Gastrocnemius medialis (tissue), 4 donors: ENCODE measurements around the gene CNDP1. TPM values are rescaled to one million over a fixed set of nuclear protein-coding genes. Genes with fewer than 3 reads are reported as not detected.

Source experiments
- ATAC-seq, 2 donors: fragments of 150-250 bp; one replicate each; pipeline ENCODE4 v1.9.1; 2016
- DNase-seq, 2 donors: peaks; one replicate each; pipeline ENCODE4 v3.0.0-alpha.2; 2019
- H3K27ac ChIP-seq, 4 donors: fragments of 200-600 bp; sonication (generic); 1 replicate in 1 of 4; 2 replicates in 3 of 4; pipeline ENCODE4 v1.5.1; 2016 to 2018; ENCODE audit warnings: mild to moderate bottlenecking in 2 of 4, moderate library complexity in 1 of 4
- H3K27me3 ChIP-seq, 3 donors: fragments of 200-600 bp; sonication (generic) in 2 of 3; 1 replicate in 1 of 3; 2 replicates in 2 of 3; pipeline versions ENCODE4 v1.5.1 to v1.6.0; 2016 to 2019; ENCODE audit warnings: mild to moderate bottlenecking in 1 of 3, moderate library complexity in 1 of 3
- H3K36me3 ChIP-seq, 2 donors: fragments of 200-600 bp; sonication (generic) in 1 of 2; one replicate each; pipeline ENCODE4 v1.5.1; 2017 to 2018
- H3K4me1 ChIP-seq, 2 donors: fragments of 200-600 bp; sonication (generic) in 1 of 2; one replicate each; pipeline ENCODE4 v1.5.1; 2016 to 2017; ENCODE audit warnings: mild to moderate bottlenecking in 2 of 2
- H3K4me3 ChIP-seq, 4 donors: fragments of 200-600 bp; sonication (generic) in 3 of 4; 1 replicate in 1 of 4; 2 replicates in 3 of 4; pipeline ENCODE4 v1.5.1; 2016 to 2019; ENCODE audit warnings: mild to moderate bottlenecking in 2 of 4
- H3K9me3 ChIP-seq, 3 donors: fragments of 200-600 bp; sonication (generic) in 2 of 3; 1 replicate in 1 of 3; 2 replicates in 2 of 3; pipeline ENCODE4 v1.5.1; 2016 to 2019
- POLR2A ChIP-seq, 2 donors: fragments of 450-650 bp; IDR thresholded peaks; one replicate each; pipeline ENCODE4 v1.6.1; 2017; ENCODE audit warnings: antibody characterized with exemption in 2 of 2, mild to moderate bottlenecking in 2 of 2, moderate library complexity in 2 of 2
- in situ Hi-C, 4 donors: fragments of 200-750 bp; cut with MboI; loops; one replicate each; pipeline versions ENCODE4 v1.15.0 to v1.8.0; 2017; ENCODE audit warnings: low sequenced_read_pairs in 4 of 4
- intact Hi-C: fragments of 100-400 bp; cut with DNase I; formaldehyde crosslinking; loops from one replicate; pipeline ENCODE4 v1.15.1; 2023; ENCODE audit warnings: low total_unique reads
- total RNA-seq, 4 donors: library from RNA; depleted of rRNA; stranded (reverse); fragments of >200 nt; gene quantifications; one replicate each; pipeline versions ENCODE4 v1.1.0 to v1.2.3, GENCODE V29; 2016
- TF ChIP-seq, protein P1 (sequence below), 5 experiments: fragments of 450-650 bp in 3 of 5; fragments of 200-600 bp in 2 of 5; sonication (generic) in 2 of 5; IDR thresholded peaks in 4 of 5; conservative IDR thresholded peaks in 1 of 5; 1 replicate in 4 of 5; 2 replicates in 1 of 5; pipeline ENCODE4 v1.5.1; 2016 to 2019; ENCODE audit warnings: antibody characterized with exemption in 5 of 5, mild to moderate bottlenecking in 3 of 5, moderate library complexity in 3 of 5

Gene CNDP1
- total RNA-seq, 4 donors from 2014 or later: not detected

DNA sequence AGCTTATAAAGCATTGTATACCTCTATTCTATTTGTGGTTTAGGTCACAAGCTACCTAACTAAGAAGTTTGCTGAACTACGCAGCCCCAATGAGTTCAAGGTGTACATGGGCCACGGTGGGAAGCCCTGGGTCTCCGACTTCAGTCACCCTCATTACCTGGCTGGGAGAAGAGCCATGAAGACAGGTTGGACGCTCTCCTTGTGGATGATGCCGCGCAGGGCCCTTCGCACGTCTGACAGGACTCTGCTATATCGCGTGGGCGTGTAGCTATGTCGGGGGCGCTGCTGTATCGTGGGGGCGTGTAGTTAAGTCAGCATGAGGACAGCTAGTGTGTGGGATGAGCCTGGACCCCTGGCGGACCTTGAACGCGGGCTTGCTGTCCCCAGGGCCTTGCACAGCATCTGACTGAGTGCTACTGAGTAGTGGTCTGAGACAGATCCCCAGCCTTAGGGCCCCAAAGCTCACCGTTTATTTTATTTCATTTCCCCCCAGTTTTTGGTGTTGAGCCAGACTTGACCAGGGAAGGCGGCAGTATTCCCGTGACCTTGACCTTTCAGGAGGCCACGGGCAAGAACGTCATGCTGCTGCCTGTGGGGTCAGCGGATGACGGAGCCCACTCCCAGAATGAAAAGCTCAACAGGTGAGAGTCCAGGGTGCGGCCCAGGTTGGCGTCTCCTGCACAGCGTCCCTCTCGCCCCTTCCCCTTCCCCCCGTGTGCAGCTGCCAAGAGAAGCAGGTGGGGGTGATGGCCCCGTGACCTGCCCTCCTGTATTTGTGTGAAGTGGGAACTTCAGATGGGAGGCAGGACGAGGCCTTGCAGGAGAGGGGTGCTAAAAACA is 15.6 kb upstream of the CNDP1 start:
- no peaks in the 10 kb centered on the region for H3K9me3 ChIP-seq
- in situ Hi-C loops (no loop called here), intact Hi-C loops (no loop called here)
- H3K4me1 ChIP-seq: peaks cover under 1 to 3% of the 10 kb centered on the region in 2 donors
- TF ChIP-seq, protein P1, sequence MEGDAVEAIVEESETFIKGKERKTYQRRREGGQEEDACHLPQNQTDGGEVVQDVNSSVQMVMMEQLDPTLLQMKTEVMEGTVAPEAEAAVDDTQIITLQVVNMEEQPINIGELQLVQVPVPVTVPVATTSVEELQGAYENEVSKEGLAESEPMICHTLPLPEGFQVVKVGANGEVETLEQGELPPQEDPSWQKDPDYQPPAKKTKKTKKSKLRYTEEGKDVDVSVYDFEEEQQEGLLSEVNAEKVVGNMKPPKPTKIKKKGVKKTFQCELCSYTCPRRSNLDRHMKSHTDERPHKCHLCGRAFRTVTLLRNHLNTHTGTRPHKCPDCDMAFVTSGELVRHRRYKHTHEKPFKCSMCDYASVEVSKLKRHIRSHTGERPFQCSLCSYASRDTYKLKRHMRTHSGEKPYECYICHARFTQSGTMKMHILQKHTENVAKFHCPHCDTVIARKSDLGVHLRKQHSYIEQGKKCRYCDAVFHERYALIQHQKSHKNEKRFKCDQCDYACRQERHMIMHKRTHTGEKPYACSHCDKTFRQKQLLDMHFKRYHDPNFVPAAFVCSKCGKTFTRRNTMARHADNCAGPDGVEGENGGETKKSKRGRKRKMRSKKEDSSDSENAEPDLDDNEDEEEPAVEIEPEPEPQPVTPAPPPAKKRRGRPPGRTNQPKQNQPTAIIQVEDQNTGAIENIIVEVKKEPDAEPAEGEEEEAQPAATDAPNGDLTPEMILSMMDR (IDR thresholded peaks at IDR 0.05 in 4 of 5, conservative IDR thresholded peaks at IDR 0.05 in 1 of 5): no peak
- TF ChIP-seq POLR2A (IDR thresholded peaks at IDR 0.05): no peak
- no peak for DNase-seq
- H3K36me3 ChIP-seq: peaks cover 0 to 60% of the 10 kb centered on the region in 2 donors
- no peak overlapping the region for H3K4me3 ChIP-seq
- H3K27ac ChIP-seq: no peak overlapping the region
- no peak for ATAC-seq
- no peaks in the 10 kb centered on the region for H3K27me3 ChIP-seq

DNA sequence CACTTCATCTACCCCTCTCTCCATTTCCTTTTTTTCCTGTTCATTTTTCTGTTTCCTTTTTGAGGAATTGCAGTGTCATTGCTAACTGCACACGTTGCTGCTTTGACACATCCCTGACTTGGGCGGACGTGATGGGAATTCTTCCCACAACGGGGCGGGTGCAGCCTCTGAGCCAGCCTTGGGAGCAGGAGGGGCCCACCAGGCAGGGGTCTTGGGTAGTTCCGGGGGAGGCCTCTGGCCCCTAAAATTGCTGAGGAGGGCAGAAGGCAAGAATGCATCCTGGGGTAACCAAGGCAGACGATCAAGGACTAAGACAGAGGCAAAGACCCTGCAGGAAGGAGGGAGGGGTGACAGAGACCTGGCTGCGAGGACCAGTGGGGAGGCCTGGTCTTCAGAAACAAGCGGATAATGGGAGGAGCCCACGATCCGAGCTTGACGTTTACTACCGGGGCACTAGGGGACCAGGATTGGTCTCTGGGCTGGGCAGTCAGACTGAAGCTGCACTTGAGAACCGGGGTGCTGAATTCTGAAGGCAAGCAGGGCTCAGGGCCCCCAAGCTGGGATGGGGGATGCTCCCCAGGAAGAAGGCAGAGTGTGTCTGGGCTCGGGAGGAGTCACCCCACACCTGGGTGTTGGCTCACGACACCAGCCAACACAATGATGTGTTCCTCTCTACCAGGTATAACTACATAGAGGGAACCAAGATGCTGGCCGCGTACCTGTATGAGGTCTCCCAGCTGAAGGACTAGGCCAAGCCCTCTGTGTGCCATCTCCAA is 14.8 kb upstream of the CNDP1 start:
- Histone ChIP-seq H3K4me3 (no peak overlapping the region), H3K9me3 (no peaks in the 10 kb centered on the region), H3K27ac (no peak overlapping the region), H3K36me3 (peaks cover 0 to 56% of the 10 kb centered on the region in 2 donors), H3K27me3 (no peaks in the 10 kb centered on the region), H3K4me1 (peaks cover 9 to 11% of the 10 kb centered on the region in 2 donors)
- in situ Hi-C loops (no loop called here), intact Hi-C loops (no loop called here)
- no peak for TF ChIP-seq POLR2A (IDR thresholded peaks at IDR 0.05)
- TF ChIP-seq, protein P1 (IDR thresholded peaks at IDR 0.05 in 4 of 5, conservative IDR thresholded peaks at IDR 0.05 in 1 of 5): no peak
- DNase-seq (no peak), ATAC-seq (no peak)

DNA sequence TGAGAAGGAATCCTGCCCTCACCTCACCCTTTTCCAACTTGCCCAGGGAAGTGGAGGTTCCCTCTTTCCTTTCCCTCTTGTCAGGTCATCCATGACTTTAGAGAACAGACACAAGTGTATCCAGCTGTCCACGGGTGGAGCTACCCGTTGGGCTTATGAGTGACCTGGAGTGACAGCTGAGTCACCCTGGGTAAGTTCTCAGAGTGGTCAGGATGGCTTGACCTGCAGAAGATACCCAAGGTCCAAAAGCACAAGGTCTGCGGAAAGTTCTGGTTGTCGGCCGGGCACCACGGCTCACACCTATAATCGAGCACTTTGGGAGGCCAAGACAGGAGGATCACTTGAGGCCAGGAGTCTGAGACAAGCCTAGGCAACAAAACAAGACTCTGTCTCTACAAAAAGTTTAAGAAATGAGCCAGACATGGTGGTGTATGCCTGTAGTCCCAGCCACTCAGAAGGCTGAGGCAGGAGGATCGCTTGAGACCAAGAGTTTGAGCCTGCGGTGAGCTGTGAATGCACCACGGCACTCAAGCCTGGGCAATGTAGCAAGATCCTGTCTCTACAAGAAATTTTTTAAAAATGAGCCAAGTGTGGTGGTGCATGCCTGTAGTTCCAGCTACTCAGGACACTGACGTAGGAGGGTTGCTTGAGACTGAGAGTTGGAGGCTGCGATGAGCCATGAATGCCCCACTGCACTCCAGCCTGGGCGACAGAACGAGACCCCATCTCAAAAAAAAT is 14.0 kb upstream of the CNDP1 start:
- peaks cover 0 to 51% of the 10 kb centered on the region in 2 donors for H3K36me3 ChIP-seq
- H3K27me3 ChIP-seq: no peaks in the 10 kb centered on the region
- H3K4me1 ChIP-seq: peaks cover 9 to 14% of the 10 kb centered on the region in 2 donors
- intact Hi-C loops: no loop called here
- no peaks in the 10 kb centered on the region for H3K9me3 ChIP-seq
- H3K27ac ChIP-seq: no peak overlapping the region
- in situ Hi-C loops: no loop called here
- DNase-seq (no peak), ATAC-seq (no peak)
- no peak overlapping the region for H3K4me3 ChIP-seq
- TF ChIP-seq, protein P1 (IDR thresholded peaks at IDR 0.05 in 4 of 5, conservative IDR thresholded peaks at IDR 0.05 in 1 of 5): no peak
- TF ChIP-seq POLR2A (IDR thresholded peaks at IDR 0.05): no peak

DNA sequence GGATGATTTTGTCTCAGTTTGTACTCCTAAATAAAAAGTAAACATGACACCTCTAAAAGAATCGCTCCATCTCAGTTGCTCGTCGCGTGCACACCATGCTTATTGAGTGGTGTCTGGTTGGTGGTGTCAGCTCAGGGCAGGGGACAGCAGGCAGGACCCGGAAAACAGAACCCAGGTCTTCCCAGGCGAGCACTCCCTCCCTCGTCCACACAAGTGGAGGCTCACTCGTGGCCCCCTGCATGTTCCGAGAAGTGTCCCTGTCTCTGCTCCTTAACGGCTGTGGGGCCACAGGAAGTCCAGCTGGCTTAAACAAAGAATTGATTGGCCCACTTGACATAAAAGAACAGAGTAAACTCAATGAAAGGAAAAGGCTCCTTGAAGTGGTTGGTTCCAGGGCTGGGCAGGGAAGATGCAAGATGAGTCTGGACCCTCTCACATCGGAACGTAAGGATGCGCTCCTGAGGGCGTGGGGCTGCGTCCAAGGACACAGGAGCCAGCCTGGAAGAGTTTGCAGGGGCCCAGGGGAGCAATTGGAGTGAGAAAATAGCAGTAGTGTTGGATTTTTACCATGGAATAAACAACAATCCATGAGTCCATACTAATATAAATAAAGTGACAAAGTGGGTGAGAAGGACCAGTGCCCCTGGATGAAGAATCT is 13.1 kb upstream of the CNDP1 start:
- H3K9me3 ChIP-seq: no peaks in the 10 kb centered on the region
- H3K27me3 ChIP-seq: no peaks in the 10 kb centered on the region
- no peak overlapping the region for H3K27ac ChIP-seq
- in situ Hi-C loops (no loop called here), intact Hi-C loops (no loop called here)
- peaks cover 0 to 41% of the 10 kb centered on the region in 2 donors for H3K36me3 ChIP-seq
- ATAC-seq: no peak
- H3K4me3 ChIP-seq: no peak overlapping the region
- no peak for DNase-seq
- TF ChIP-seq, protein P1 (IDR thresholded peaks at IDR 0.05 in 4 of 5, conservative IDR thresholded peaks at IDR 0.05 in 1 of 5): no peak
- TF ChIP-seq POLR2A (IDR thresholded peaks at IDR 0.05): no peak
- H3K4me1 ChIP-seq: peaks cover 9 to 14% of the 10 kb centered on the region in 2 donors
